Measurements from ENCODE around the gene SIRT3.
"Not testable (repeated sequence)": the region's sequence is repeated elsewhere in the genome, so short reads cannot be mapped to it uniquely, and the experiment has no call there.

SIRT3 gene

DNA sequence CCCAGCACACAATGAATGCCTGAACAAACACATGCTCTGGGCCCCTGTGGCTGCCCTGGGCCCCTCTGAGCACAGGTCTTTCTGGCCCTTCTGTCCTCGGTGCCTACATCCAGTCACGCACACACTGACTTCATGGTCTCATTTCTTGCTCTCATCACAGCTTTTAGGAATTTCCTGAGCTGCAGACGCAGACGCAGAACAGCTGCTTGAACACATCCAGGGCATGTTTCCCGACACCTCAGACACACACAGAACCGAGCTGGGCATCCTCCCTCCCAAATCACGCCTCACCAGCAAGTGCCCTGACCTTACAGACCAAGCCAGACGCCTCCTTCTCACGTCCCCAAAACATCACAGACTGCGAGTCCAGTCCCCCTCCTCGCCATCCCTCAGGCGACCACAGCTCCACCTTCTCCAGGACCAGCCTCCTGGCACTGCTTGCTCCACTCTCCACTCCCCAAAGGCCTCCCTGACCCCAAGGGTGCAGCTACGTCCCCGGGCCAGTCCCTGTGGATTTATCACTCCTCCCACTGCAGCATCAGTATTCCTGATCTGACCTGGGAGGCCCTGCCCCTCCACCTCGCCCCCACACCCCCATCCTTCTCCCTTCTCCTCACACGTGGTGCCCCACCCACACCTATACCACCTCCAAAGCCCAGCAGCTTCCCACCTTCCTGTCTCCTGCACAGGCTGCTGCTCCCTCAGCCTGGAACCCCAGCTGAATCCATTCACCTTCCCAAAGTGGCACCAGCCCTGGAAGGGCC is 12.9 kb downstream of the SIRT3 start:
- no peak overlapping the region for H3K4me3 ChIP-seq (ENCODE audit: low read length in 2 of 2)
- H3K36me3 ChIP-seq (ENCODE audit: control insufficient read depth in 2 of 2, insufficient read depth in 2 of 2, low read length in 2 of 2), result peaks cover 6 to 12% of the 10 kb centered on the region in 2 donors
- H3K27ac ChIP-seq (ENCODE audit: low read length), result no peak overlapping the region
- H3K9ac ChIP-seq (ENCODE audit: low read length in 2 of 2), result no peak overlapping the region
- no peaks in the 10 kb centered on the region for H3K9me3 ChIP-seq (ENCODE audit: control insufficient read depth in 2 of 2, low read length in 2 of 2)
- H3K4me1 ChIP-seq (ENCODE audit: control insufficient read depth, insufficient read depth, low read length), result no peaks in the 10 kb centered on the region
- no peaks in the 10 kb centered on the region for H3K27me3 ChIP-seq (ENCODE audit: control insufficient read depth in 1 of 2, insufficient read depth in 2 of 2, low read length in 2 of 2)

DNA sequence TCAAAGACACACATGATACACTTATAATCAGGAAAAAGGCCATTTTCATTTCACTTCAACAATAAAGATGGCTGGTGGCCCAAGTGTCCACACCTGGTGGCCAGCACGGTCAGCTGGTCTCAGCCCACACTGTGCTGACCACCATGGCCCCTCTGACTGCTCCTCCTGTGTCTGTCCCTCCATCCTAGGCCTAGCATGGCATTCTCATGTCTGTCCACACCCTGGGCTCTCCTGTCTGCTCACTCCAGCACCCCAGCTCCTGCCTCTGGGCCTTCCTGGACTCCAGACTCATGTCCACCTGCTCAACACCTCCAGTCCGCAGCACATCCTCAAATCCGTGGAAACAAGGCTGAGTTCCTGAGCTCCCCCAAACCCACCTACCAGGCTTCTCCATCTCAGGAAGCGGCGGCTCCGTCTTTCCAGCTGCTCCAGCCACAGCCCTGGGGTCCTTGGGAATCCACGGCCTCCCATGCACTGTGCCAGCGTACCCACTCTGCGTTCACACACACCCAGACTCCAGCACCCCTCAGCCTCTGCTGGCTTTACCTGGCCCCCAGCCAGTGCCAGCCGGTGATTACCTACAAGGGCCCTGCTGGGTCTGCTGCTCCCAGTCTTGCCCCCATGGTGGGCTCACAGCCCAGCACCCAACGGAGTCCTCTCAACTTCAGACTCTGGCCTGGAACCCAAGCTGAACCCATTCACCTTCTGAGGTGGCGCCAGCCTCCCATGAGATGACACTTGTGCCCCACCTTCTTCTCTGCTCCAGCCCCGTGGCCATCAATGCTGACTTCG is 13.9 kb downstream of the SIRT3 start:
- H3K4me1 ChIP-seq (ENCODE audit: control insufficient read depth, insufficient read depth, low read length), result no peaks in the 10 kb centered on the region
- no peak overlapping the region for H3K27ac ChIP-seq (ENCODE audit: low read length)
- peaks cover 6 to 18% of the 10 kb centered on the region in 2 donors for H3K36me3 ChIP-seq (ENCODE audit: control insufficient read depth in 2 of 2, insufficient read depth in 2 of 2, low read length in 2 of 2)
- H3K9ac ChIP-seq (ENCODE audit: low read length in 2 of 2), result no peak overlapping the region
- H3K4me3 ChIP-seq (ENCODE audit: low read length in 2 of 2), result no peak overlapping the region
- no peaks in the 10 kb centered on the region for H3K9me3 ChIP-seq (ENCODE audit: control insufficient read depth in 2 of 2, low read length in 2 of 2)
- H3K27me3 ChIP-seq (ENCODE audit: control insufficient read depth in 1 of 2, insufficient read depth in 2 of 2, low read length in 2 of 2), result no peaks in the 10 kb centered on the region

DNA sequence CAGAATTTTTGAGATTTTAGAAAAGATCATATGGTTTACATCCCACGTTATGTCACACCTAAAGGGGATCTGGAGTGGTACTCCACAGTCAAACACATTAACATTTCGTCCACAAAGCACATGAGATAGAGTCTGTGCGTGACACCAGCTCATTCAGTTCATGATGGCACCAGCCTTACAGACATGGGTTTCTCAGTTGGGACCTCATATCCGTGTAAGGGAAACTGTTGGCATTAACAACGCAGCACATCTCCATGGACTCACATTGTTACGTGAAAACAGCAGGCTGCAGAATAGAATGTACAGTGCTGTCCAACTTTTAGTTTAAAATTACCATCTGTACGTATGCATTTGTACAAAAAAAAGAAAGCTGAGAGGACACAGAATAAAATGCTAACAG is 14.6 kb downstream of the SIRT3 start:
- Histone ChIP-seq H3K27ac (ENCODE audit: low read length) (no peak overlapping the region), H3K9me3 (ENCODE audit: control insufficient read depth in 2 of 2, low read length in 2 of 2) (no peaks in the 10 kb centered on the region), H3K9ac (ENCODE audit: low read length in 2 of 2) (no peak overlapping the region), H3K27me3 (ENCODE audit: control insufficient read depth in 1 of 2, insufficient read depth in 2 of 2, low read length in 2 of 2) (no peaks in the 10 kb centered on the region), H3K4me3 (ENCODE audit: low read length in 2 of 2) (no peak overlapping the region), H3K36me3 (ENCODE audit: control insufficient read depth in 2 of 2, insufficient read depth in 2 of 2, low read length in 2 of 2) (peaks cover 7 to 19% of the 10 kb centered on the region in 2 donors), H3K4me1 (ENCODE audit: control insufficient read depth, insufficient read depth, low read length) (no peaks in the 10 kb centered on the region)

DNA sequence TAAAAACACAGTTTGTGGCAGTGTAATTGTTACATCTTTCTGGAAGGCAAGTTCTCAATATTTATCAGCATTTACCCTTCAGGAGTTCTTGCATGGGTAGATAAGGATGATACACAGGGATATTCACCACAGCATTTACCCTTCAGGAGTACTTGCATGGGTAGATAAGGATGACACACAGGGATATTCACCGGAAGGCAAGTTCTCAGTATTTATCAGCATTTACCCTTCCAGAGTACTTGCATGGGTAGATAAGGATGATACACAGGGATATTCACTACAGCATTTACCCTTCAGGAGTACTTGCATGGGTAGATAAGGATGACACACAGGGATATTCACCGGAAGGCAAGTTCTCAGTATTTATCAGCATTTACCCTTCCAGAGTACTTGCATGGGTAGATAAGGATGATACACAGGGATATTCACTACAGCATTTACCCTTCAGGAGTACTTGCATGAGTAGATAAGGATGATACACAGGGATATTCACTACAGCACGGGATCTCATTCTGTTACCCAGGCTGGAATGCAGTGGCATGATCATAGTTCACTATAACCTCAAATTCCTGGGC is 15.4 kb downstream of the SIRT3 start:
- H3K27me3 ChIP-seq (ENCODE audit: control insufficient read depth in 1 of 2, insufficient read depth in 2 of 2, low read length in 2 of 2); H3K9me3 ChIP-seq (ENCODE audit: control insufficient read depth in 2 of 2, low read length in 2 of 2); H3K4me1 ChIP-seq (ENCODE audit: control insufficient read depth, insufficient read depth, low read length); H3K27ac ChIP-seq (ENCODE audit: low read length); H3K9ac ChIP-seq (ENCODE audit: low read length in 2 of 2); H3K4me3 ChIP-seq (ENCODE audit: low read length in 2 of 2): not testable (repeated sequence)
- peaks cover 16 to 27% of the 10 kb centered on the region in 2 donors for H3K36me3 ChIP-seq (ENCODE audit: control insufficient read depth in 2 of 2, insufficient read depth in 2 of 2, low read length in 2 of 2)

DNA sequence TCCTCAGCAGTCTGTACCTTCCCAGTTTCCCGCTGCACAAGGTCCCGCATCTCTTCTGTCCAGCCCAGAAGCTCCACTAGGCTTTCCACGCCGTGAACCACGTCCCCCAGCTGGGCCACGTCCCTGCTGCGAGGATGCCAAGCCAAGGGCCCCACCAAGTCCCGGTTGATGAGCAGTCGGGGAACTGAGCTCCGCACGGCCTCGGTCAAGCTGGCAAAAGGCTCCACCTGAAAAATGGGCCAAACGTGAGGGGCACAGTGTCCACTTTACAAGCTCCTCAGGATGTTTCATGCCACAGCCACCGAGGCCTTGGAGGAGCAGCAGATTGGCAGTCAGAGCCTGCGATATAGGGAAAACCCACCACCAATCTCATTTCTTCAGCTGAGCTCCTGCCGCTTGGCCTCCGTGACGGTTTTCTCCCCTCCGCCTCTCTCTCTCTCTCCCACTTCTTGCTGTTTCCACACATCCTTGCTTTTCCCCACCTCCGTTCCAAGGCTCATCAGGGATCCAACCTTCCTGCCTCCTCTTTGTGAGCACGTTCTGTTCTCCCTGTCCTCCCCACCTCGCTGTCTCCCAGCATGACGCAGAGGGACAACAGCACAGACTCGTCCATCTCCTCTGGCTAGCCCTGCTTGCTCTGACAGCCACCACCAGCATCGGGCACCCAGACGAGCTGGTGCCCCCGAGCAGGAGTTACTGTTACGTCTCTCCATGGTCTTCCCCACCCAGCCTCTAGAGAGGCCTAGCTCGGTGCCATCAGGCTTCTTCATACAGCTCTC is 17.1 kb downstream of the SIRT3 start:
- Histone ChIP-seq H3K27ac (ENCODE audit: low read length) (no peak overlapping the region), H3K9me3 (ENCODE audit: control insufficient read depth in 2 of 2, low read length in 2 of 2) (no peaks in the 10 kb centered on the region), H3K27me3 (ENCODE audit: control insufficient read depth in 1 of 2, insufficient read depth in 2 of 2, low read length in 2 of 2) (no peaks in the 10 kb centered on the region), H3K4me3 (ENCODE audit: low read length in 2 of 2) (no peak overlapping the region), H3K9ac (ENCODE audit: low read length in 2 of 2) (no peak overlapping the region), H3K36me3 (ENCODE audit: control insufficient read depth in 2 of 2, insufficient read depth in 2 of 2, low read length in 2 of 2) (peaks cover 29 to 41% of the 10 kb centered on the region in 2 donors), H3K4me1 (ENCODE audit: control insufficient read depth, insufficient read depth, low read length) (no peaks in the 10 kb centered on the region)

DNA sequence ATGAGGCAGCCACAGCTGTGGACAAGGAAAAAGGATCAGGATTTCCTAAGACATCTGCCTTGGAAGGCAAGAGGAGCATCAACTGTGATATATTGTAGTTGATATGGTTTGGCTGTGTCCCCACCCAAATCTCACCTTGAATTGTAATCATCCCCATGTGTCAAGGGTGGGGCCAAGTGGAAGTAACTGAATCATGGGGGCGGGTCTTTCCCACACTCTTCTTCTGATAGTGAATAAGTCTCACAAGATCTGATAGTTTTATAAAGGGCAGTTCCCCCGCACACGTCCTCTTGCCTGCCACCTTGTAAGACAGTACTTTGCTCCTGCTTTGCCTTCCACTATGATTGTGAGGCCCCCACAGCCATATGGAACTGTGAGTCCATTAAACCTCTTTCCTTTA is 18.4 kb downstream of the SIRT3 start:
- Histone ChIP-seq H3K9ac (ENCODE audit: low read length in 2 of 2) (no peak overlapping the region), H3K27ac (ENCODE audit: low read length) (no peak overlapping the region), H3K36me3 (ENCODE audit: control insufficient read depth in 2 of 2, insufficient read depth in 2 of 2, low read length in 2 of 2) (peaks cover 30 to 48% of the 10 kb centered on the region in 2 donors), H3K27me3 (ENCODE audit: control insufficient read depth in 1 of 2, insufficient read depth in 2 of 2, low read length in 2 of 2) (no peaks in the 10 kb centered on the region), H3K9me3 (ENCODE audit: control insufficient read depth in 2 of 2, low read length in 2 of 2) (no peaks in the 10 kb centered on the region), H3K4me3 (ENCODE audit: low read length in 2 of 2) (no peak overlapping the region), H3K4me1 (ENCODE audit: control insufficient read depth, insufficient read depth, low read length) (no peaks in the 10 kb centered on the region)

DNA sequence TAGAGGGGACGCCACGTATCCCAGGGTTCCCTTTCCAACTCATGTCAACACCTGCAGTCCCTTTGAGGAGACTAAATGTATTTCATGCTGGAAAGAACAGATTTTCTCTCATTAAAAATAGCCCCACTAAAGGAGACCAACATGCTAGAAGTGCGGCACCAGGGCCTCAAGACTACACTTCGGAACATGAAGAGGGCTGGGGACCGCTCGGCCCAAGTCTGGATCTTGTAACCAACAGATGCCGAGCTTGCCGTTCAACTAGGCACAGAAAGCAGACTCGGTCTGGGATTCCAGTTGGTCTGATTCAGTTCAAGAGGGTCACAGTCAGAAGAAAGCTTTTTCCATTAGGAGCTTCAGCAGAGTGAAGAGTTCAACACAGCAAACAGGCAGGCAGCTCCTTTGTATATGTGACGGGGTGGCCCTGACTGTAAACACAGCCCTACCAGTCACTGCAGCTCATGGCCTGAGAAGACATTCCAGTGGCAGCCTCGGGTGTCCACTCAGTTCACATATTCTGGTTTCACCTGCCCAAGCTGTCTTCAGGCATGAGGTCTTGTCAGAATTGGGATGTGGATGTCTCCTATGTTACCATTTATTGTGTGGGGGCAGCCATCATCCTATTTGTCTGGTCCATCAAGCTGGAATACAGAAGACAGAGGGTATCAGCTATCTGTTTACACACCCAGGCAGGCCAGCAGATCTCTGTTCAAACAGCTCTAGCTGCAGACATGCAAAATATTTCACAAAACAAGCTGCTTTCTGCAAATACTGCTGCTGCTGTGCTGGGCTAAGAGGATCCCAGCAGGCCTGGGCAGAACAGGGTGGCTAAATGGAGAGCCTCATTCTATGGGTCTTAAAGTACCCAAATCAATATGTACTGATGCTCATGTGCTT is 19.8 kb downstream of the SIRT3 start:
- no peak overlapping the region for H3K27ac ChIP-seq (ENCODE audit: low read length)
- H3K9ac ChIP-seq (ENCODE audit: low read length in 2 of 2), result no peak overlapping the region
- peaks cover 41 to 58% of the 10 kb centered on the region in 2 donors for H3K36me3 ChIP-seq (ENCODE audit: control insufficient read depth in 2 of 2, insufficient read depth in 2 of 2, low read length in 2 of 2)
- no peak overlapping the region for H3K4me3 ChIP-seq (ENCODE audit: low read length in 2 of 2)
- H3K4me1 ChIP-seq (ENCODE audit: control insufficient read depth, insufficient read depth, low read length), result no peaks in the 10 kb centered on the region
- H3K27me3 ChIP-seq (ENCODE audit: control insufficient read depth in 1 of 2, insufficient read depth in 2 of 2, low read length in 2 of 2), result no peaks in the 10 kb centered on the region
- H3K9me3 ChIP-seq (ENCODE audit: control insufficient read depth in 2 of 2, low read length in 2 of 2), result no peaks in the 10 kb centered on the region

DNA sequence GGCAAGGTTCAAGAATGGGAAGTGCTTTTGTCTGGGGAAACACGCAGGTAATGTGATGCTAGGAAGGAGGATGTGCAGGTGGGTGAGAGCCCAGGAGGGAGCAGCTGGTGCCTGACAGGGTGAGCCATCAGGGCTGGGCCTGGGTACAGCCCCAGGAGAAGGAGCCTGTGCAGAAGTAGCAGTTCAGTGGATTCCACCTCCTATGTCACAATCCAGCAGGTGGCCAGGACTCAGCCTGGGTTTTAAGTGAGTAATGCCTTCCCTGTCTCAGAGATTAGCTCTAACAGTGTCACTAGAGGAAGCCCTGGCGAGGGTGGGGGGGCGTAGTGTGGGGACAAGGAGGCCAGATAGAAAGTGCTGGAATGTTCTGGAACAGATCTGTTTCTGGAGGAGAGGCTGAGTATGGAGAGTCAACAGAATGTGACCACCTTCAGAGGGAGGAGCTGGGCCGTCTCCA is 20.5 kb downstream of the SIRT3 start:
- Histone ChIP-seq H3K4me3 (ENCODE audit: low read length in 2 of 2) (no peak overlapping the region), H3K27ac (ENCODE audit: low read length) (no peak overlapping the region), H3K36me3 (ENCODE audit: control insufficient read depth in 2 of 2, insufficient read depth in 2 of 2, low read length in 2 of 2) (peaks cover 48 to 65% of the 10 kb centered on the region in 2 donors)

DNA sequence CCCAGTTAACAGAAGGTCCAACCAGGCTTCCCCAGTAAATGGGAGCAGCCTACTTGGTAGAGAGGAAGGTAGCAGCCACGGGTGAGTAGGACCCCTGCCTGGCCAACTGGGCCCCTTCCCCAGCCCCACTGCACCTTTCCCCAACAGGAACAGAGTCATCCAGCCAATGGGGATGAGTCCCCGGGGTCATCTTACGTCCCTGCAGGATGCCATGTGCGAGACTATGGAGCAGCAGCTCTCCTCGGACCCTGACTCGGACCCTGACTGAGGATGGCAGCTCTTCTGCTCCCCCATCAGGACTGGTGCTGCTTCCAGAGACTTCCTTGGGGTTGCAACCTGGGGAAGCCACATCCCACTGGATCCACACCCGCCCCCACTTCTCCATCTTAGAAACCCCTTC is 22.1 kb downstream of the SIRT3 start:
- no peak overlapping the region for H3K27ac ChIP-seq (ENCODE audit: low read length)
- no peak overlapping the region for H3K4me3 ChIP-seq (ENCODE audit: low read length in 2 of 2)
- peaks cover 22% of the 10 kb centered on the region for H3K4me1 ChIP-seq (ENCODE audit: control insufficient read depth, insufficient read depth, low read length)
- no peaks in the 10 kb centered on the region for H3K27me3 ChIP-seq (ENCODE audit: control insufficient read depth in 1 of 2, insufficient read depth in 2 of 2, low read length in 2 of 2)
- H3K9me3 ChIP-seq (ENCODE audit: control insufficient read depth in 2 of 2, low read length in 2 of 2), result no peaks in the 10 kb centered on the region
- peaks cover 48 to 76% of the 10 kb centered on the region in 2 donors for H3K36me3 ChIP-seq (ENCODE audit: control insufficient read depth in 2 of 2, insufficient read depth in 2 of 2, low read length in 2 of 2)
- no peak overlapping the region for H3K9ac ChIP-seq (ENCODE audit: low read length in 2 of 2)

More for the DNA sequence above, 20.5 kb downstream of the SIRT3 start:
- no peaks in the 10 kb centered on the region for H3K9me3 ChIP-seq (ENCODE audit: control insufficient read depth in 2 of 2, low read length in 2 of 2)
- peaks cover 7% of the 10 kb centered on the region for H3K4me1 ChIP-seq (ENCODE audit: control insufficient read depth, insufficient read depth, low read length)
- H3K27me3 ChIP-seq (ENCODE audit: control insufficient read depth in 1 of 2, insufficient read depth in 2 of 2, low read length in 2 of 2), result no peaks in the 10 kb centered on the region
- H3K9ac ChIP-seq (ENCODE audit: low read length in 2 of 2), result no peak overlapping the region
